Kidney capillary endothelial cell (primary cell): ENCODE data around the gene CCDC174.

Experiments
- DNase-seq: peaks from one replicate; pipeline ENCODE4 v3.0.0-alpha.2; 2018; ENCODE audit warnings: low spot score

The CCDC174 gene

DNA sequence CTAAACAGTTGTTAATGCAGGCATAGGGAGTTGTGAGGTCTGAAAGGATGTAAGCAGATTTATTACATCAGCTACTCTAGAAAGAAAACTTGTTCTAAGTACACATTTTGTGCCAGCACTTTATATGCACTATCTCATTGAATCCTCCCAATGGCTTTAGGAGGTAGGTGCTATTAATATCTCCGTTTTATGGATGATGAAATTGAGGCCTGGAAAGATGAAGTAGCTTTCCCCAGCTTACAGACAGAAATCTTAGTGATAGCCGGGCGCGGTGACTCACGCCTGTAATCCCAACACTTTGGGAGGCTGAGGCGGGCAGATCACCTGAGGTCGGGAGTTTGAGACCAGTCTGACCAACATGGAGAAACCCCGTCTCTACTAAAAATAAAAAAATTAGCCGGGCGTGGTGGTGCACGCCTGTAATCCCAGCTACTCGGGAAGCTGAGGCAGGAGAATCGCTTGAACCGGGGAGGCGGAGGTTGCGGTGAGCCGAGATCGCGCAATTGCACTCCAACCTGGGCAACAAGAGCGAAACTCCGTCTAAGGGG lies 872 bp downstream of the CCDC174 start:
- DNase-seq = peak; percentile 13

DNA sequence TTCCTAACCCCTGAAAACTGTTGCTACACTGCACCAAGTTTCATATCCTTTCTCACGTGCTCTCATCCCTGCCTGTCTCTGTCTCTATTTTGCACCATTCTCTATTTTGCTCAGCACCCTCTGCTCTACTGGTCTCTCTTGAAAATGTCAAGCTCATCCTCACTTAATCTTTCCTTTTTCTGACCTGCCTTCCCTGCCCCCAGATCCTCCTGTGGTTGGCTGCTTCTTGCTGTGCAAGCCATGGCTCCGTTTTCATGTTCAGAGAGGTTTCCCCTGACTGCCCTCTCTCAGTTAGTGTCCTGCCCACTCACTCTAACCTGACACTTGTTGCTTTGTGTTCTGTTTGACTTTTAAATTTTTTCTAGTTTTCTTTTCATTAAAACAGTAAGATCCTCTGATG lies 6.0 kb downstream of the CCDC174 start:
- no peak for DNase-seq

DNA sequence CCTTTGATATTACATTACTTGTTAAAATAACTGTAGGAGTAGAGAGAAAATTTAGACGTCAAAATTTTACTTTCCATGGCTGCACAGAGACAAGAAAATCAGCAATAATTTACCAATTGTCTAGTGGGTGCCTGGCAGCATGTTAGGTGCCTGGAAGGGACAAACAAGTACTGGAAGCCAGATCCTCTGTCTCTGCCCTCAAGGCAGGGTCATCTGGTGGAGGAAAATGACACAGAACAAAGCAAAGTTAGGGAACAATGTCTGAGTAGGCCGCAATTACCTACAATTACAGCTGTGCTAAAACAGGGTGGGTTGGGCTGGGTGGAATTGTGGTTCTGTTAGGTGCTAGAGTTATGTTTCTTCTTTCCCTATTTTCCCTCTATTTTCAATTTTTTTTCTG lies 7.4 kb downstream of the CCDC174 start:
- DNase-seq = no peak

DNA sequence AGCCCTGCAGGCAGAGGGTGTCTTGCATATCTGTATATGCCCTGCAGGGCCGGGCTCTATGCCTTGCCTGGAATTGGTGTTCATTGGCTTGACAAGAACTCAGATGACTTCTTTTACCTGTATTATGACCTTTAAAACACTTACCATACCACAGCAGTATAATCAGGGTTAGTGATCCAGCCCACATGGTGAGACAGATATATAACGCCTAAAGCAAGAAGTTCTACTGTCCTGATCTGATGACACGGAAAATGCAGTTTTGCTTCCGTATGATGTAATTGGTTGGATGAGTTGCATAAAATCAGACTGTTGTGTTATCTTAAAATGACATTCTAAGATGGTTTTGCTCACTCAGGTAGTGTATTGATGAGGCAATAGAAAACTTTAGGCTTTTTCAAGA lies 9.4 kb downstream of the CCDC174 start:
- DNase-seq = no peak

DNA sequence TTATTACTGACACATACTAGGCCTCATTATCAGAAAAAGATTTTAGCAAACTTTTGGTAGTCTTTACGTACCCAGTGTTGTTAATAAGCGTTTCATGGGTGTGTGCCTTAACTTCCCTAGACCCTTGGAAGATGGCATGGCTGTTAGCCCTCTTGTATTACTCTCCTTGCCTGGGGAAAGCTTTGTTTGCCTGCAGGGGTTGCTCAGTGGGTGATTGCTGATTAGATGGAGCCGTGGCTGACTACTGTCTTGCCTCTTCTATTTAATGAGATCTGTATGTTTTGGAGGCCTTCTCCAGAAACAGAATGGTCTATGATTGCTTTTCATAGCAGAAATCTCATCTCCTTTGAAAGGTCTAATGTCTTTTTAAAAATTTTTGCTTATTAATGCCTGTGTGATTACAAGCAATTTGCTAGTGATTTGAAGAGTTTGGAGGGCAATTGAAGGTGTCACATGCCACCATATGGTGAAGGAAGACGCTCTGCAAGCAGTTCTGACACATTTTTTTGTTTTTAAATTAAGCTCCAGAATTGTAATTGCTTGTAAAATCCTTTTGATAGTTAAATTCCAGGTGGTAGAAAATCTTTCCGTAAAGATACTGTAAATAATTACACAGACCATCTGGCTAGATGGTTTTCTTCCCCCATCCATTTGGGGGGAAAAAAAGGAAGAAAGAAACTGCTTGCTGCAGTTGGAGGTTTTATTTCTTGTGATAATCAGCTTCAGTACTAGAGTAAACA lies 12.0 kb downstream of the CCDC174 start:
- DNase-seq = no peak

DNA sequence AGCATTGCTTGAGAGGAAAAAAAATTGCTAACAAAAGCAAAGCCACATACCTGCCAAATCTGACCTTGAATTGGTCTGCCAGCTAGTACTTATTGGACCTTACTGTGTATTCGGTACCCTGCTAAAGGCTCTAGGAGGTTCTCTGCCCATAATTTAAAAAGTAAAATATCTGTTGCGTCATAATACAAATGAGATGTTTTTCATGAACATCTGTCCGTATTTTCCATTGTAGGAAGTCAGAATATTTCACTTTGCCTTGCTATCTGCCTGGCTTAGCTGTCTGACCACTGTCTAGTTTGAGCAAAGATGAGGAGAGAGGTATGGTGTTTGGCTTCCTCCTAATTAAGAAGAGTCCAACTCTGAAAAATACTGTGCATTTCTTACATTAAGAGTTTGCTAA lies 12.6 kb downstream of the CCDC174 start:
- DNase-seq = no peak

DNA sequence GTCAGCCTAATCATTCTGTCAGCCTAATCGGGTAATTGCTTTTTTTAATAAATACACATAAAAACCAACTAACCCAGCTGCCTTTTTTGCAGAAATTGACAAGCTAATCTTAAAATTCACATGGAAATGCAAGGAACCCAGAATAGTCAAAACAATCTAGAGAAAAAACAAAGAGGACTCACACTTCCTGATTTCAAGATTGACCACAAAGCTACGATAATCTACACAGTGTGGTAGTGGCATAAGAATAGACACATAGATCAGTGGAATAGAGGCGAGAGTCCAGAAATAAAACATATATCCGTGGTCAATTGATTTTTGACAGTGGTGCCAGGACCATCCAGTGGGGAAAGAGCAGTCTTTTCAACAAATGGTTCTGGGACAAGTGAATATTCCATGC lies 21.0 kb downstream of the CCDC174 start:
- DNase-seq = no peak

DNA sequence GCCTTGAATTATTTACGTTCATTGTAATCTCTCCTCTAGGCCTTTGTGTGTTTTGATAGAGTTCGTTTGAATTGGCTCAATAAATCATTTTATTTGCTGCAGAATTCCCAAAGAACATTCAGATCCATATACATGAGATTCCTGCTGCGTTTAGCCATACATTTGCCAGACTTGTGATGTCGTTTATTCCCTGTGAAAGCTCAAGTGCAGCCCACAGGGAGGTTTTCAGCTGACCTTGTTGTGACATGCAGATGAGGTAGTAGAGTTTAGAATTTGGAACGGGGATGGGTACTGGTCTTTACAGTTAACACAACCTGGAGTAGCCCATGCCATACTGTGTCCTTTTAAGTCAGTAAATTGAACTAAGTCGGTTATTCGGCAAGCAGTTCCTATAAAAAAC lies 23.3 kb downstream of the CCDC174 start, which contains the start of gene C3orf20:
Gene C3orf20, plus strand, starts transcription at position 301 of the 400 bp plus-strand sequence. CDS start 7,573 bp downstream, outside the sequence.
- DNase-seq = no peak

DNA sequence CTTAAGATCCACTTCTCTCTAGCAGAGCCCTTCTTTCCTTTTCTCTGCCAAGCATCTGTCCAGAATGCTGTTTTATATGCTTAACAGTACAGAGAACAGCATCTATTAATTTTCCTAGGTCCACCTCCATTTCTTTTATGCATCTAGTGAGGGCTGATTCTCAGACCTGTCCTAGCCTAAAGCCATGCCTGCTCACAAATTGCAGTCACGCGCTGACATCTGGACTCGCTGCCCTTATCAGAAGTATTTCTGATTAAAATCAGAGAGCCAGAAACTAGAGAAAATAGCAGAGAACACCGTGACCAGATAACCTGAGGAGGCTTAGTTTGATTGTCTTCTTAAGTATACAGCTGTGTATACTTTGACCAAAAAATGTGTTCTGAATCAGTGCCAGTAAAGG lies 25.3 kb downstream of the CCDC174 start:
- DNase-seq = no peak

DNA sequence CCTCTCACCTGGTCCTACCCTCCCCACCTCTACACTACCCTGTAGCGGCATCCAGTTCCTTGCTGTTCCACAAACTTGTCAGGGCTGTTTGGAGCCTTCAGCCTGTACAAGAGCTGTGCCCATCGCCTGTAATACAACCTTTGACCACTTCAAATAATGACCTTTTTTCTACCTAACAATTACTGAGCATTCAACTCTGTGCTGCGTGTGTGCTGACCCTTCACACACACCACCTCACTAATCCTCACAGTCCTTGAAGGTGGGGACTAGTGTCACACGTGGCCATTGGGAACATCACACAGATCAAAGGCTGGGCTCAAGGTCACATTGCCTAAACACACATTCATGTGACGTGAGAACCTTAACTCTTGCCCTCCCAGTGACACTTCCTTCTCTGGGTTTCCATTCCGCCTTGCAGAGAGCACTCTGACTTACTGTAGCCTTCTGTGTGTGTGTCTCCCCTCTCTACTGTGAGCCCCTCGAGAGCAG lies 26.5 kb downstream of the CCDC174 start:
- no peak for DNase-seq

DNA sequence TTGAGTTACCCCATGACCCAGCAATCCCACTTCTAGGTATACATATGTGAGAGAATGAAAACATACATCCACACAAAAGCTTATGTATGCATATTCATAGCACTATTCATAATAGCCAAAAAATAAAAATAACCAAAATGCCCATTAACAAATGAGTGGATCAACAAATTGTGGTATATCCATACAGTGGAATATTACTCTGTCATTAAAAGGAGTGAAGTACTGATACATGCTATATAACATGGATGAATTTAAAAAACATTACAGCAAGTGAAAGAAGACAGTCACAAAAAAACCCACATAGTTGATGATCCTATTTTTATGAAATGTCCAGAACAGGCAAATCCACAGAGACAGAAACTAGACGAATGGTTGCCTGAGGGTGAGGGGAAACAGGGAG lies 28.6 kb downstream of the CCDC174 start:
- no peak for DNase-seq

DNA sequence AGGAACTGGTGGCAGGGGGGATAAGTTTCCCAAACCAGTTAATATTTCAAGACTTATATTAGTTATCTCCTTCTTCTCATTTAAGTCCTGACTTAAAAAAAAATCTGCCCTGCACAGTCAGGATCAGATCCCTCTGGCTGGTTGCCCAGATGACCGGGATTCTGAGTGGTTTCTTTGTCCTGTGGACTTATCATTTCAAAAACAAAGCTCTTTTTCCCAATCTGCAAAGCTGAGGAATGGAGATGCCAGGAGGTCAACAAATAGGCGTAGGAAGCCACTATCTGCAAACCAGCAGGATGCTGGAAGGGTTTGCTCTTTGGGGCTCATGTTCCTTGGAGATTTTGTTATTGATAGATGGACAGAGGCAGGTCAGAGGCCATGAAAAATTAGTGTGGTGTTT lies 29.2 kb downstream of the CCDC174 start:
- DNase-seq = no peak

DNA sequence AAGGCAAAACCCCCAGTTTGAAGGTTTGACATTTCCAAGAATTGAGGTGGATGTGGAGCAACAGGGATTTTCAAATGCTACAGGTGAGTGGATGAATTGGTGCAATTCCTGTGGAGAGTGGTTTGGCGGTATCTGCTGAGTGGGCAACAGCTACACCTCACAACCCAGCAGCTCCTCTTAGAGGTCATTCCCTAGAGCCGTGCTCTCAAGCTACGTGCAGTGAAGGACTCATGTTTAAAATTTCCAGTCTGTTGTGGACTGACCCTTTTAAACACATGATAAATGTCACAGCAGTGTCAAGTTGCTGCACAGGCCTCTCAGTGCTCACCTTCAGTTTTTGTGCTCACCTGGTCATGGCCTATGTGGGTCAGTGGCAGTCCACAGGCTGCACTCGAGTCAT lies 32.9 kb downstream of the CCDC174 start:
- DNase-seq = no peak

DNA sequence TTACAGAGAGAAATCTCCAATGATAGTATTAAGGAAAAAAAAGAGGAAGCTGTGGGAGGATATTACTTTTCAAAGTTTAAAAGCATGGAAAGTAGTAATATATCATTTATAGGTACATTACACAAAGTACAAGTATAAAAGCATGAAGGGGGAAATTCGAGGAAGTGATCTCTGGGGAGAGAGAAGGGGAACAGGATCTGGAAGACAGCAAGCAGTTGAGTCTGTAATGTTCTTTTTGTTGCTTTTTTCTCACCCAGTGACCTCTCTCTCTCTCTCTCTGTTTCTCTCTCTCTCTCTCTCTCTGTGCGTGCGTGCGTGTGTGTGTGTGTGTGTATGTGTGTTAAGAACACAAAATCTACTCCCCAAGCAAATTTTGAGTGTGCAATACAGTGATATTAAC lies 33.6 kb downstream of the CCDC174 start:
- no peak for DNase-seq

DNA sequence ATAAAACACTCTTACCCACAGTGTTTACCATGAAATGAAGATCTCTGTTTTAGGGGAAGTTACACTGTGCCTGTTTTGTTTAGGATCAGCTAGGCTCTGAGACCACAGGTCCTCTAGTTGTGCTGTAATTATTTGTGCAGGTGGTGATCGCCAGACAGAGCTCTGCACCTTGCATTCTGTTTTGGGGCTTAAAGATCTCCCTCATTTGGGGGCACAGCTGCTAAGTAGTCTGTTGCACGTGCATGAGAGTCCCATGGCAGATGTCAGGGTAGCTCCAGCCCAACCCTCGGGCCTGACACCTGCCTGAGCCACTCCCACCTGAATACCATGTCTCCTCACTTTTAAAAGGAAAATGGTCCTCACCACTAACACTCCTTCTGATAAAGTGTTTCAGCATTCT lies 35.8 kb downstream of the CCDC174 start:
- no peak for DNase-seq

DNA sequence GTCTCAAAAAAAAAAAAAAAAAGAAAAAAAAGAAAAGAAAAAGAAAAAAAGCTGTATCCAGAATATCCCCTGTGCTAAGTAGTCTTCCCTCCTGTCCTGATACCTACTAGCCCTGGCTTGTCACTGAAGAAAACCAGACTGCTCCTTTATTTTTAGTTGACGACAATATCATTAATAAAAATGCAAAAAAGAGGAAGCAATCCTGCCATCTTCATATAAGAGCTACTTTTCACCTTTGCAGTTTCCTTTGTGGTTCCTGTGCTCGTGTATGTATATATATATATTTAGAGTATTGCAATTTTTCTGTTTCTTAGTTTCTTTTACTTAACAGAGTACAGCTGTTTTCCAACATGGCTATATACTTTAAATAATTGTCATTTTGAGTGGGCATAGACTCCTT lies 37.0 kb downstream of the CCDC174 start:
- no peak for DNase-seq

DNA sequence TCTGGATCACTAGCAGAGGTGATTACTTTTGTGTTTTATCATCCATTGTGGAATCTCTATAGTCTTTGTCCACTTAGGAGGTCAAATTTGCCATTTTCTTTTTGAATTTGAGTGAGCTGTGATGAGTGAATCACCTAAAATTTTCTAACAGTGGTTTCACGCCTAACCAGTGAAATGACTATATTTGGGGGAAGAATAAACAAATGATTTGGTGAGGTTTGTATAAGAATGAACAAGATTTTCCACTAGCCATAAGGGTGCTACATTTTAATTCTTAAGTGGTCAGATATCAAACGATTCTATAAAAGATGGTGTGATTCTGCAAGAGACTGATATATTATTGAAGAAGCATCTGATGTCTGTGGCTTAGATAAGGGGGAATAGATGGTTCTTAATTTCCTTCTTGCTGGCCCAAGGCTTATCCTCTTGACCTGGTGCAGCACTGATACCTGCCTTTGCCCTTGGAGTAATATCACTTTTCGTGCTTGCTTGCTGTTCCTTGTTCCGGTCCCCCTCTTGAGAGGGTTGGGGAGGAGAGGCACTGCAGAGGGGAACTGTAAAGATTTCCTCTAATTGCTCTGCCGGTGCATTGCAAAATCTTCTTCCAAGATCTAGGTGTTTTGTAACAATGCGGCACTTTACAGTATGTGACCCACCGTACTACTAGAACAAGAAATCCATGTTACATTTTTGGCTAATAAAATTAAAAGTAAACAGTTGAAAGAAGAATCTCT lies 37.9 kb downstream of the CCDC174 start:
- DNase-seq = no peak

DNA sequence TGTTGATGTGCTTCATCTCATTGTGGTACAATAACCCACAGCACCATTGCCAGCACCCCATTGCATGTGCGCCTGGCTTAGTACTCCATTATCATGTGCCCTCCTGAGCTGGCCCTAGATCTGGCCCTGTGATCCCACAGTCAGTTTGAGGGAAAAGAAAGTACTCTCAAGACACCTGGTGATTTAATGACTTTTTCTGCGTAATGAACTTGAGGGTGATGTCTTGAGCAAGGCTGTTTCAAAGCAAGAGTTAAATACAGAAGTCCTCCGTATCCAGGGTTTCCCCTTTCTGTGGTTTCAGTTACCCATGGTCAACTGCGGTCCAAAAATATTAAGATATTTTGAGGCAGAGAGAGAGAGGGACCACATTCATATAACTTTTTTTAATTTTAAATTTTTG lies 39.7 kb downstream of the CCDC174 start:
- no peak for DNase-seq

DNA sequence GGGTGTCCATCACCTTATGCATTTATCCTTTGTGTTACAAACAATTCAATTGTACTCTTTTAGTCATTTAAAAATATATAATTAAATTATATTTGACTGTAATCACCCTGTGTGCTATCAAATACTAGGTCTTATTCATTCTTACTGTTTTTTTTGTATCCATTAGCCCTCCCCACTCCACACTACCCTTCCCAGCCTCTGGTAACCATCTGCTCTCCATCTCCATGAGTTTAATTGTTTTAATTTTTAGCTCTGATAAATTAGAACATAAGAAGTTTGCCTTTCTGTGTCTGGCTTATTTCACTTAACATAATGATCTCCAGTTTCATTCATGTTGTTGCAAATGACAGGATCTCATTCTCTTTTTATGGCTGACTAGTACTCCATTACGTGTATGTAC lies 40.2 kb downstream of the CCDC174 start:
- no peak for DNase-seq

DNA sequence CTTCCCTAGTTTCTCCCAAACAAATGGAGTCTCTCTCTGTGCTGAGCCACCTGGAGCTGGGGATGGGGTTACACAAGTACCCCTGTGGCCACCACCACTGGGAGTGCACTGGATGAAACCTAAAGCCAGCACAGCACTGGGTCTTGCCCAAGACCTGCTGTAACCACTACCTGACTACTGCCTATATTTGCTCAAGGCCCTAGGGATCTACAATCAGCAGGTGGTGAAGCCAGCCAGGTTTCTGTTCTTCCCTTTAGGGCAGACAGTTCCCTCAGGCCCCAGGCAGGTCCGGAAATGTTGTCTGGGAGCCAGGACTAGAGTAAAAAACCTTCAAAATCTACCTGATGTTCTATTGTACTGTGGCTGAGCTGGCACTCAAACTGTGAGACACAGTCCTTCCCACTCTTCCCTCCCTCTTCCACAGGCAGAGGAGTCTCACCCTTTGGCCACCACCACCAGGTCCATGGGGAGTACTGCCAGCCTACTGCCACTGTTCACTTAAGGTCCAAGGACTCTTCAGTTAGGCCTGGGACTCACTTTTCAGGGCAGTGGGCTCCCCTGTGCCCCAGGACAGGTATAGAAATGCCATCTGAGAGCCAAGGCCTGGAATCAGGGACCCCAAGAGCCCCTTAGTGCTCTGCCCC lies 47.2 kb downstream of the CCDC174 start:
- no peak for DNase-seq

DNA sequence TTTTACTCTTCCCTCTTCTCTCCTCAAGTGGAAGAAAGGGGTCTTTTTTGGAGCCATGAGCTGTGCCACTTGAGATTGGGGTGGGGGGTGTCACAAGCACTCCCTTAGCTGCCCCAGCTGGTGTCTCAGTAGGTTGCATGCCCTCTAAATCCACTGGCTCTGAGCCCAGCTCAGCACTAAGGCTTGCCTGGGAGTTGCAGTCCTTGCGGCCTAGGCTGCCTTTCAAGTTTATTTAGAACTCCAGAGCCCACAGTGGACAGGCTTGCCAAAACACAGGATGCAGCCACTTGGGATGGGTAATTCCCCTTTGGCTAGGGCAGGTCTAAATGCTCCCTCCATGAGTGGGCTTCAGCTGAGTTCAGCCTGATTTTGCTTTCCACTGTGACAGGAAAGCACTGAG lies 48.1 kb downstream of the CCDC174 start:
- no peak for DNase-seq

DNA sequence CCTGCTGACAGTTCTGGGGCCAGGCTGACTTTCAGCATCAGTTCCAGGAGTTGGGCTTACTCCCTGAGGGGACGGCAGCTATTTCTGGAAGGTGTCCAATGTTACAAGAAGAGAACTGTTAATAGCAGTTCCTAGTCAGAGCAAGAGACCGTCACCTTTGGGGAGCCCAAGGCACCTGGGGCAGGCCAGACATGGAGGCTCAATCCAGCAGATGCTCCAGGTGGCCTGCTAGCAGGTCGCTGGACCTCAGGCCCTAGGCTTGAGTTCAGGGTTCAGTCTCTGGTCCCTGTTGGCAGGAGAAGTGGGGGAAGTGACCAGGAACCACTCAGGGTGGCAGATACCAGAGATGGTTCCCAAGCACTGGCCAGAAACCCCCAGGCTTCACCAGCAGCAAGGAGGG lies 49.3 kb downstream of the CCDC174 start:
- no peak for DNase-seq

DNA sequence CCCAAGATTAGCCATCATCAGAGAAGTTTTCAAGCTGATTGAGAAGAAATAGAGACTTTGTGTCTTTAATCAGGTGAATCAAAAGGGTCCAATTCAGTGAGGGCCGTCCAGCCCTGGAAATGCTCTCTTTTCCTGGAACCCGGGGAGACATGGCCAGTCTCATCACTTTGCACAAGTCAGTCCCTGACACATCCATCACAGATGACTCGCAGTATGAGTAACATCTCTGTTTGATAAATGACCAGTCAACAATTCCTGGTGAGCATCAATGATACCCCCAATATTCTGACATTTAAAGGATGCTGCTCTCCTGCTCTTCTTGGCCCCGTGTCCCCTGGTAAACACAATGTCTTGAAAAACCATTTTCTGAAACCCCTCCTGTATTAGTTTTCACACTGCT lies 50.1 kb downstream of the CCDC174 start:
- DNase-seq = no peak
